IMR-90 (cell line): ENCODE results near the gene CAMKMT. TPM values are rescaled to one million over a fixed set of nuclear protein-coding genes. Genes with fewer than 3 reads are reported as not detected.

ENCODE experiments used
- ATAC-seq: fragments of 200-7000 bp; cut with Tn5 transposase; 2 replicates; pipeline ENCODE4 v1.9.1; 2020; ENCODE audit warnings: low read depth, mild to moderate bottlenecking, moderate library complexity
- BruUV-seq: library from RNA; stranded (reverse); fragments of 400-500 nt; replicated peaks from 2 replicates; lab custom pipeline; 2021; lab: Mats Ljungman, UMichigan
- CTCF ChIA-PET: fragments of 300-600 bp; formaldehyde crosslinking; extraction: SDS; loops from one replicate; lab custom pipeline; 2021; ENCODE audit warnings: antibody characterized with exemption; lab: Yijun Ruan, JAX
- POLR2A ChIA-PET: fragments of 300-600 bp; sonication (Branson Sonifier 250); formaldehyde crosslinking; loops from one replicate; lab custom pipeline; 2022; ENCODE audit warnings: antibody characterized with exemption; ENCODE audit not compliant: unreplicated experiment; lab: Charles Lee
- DNase-seq: peaks from one replicate; pipeline ENCODE4 v3.0.0; 2013
- H2AFZ ChIP-seq: replicated peaks from 2 replicates; pipeline ENCODE3; 2013; ENCODE audit warnings: low read length, mild to moderate bottlenecking; ENCODE audit not compliant: poor library complexity
- H2AK5ac ChIP-seq: 2 replicates; pipeline ENCODE4 v1.6.1; 2013; ENCODE audit warnings: low read depth, low read length, inconsistent platforms
- H2AK9ac ChIP-seq: replicated peaks from 2 replicates; pipeline ENCODE3; 2013; ENCODE audit warnings: mild to moderate bottlenecking, low read depth, low read length, moderate library complexity; ENCODE audit not compliant: poor library complexity
- H2BK120ac ChIP-seq: 2 replicates; pipeline ENCODE4 v1.6.1; 2013; ENCODE audit warnings: low read depth, low read length, inconsistent platforms
- H2BK15ac ChIP-seq: 3 replicates; pipeline ENCODE4 v1.6.1; 2013; ENCODE audit warnings: low read depth, low read length, inconsistent platforms
- H2BK20ac ChIP-seq: 2 replicates; pipeline ENCODE4 v1.6.1; 2013; ENCODE audit warnings: low read depth, mild to moderate bottlenecking, inconsistent platforms, low read length, moderate library complexity
- H2BK5ac ChIP-seq: 2 replicates; pipeline ENCODE4 v1.6.1; 2013; ENCODE audit warnings: mild to moderate bottlenecking, low read depth, low read length, inconsistent platforms; ENCODE audit not compliant: poor library complexity, severe bottlenecking
- H3K14ac ChIP-seq: replicated peaks from 2 replicates; pipeline ENCODE4 v1.6.1; 2013; ENCODE audit warnings: low read depth, low read length, inconsistent platforms
- H3K18ac ChIP-seq: 2 replicates; pipeline ENCODE4 v1.6.1; 2013; ENCODE audit warnings: low read depth, low read length, control low read depth
- H3K23ac ChIP-seq: 2 replicates; pipeline ENCODE4 v1.6.1; 2013; ENCODE audit warnings: low read depth, low read length, inconsistent platforms
- H3K27ac ChIP-seq: 2 replicates; pipeline ENCODE4 v1.5.1; 2013; ENCODE audit warnings: mild to moderate bottlenecking, control low read depth, low read length; ENCODE audit not compliant: insufficient read depth
- H3K27me3 ChIP-seq: 2 replicates; pipeline ENCODE4 v1.6.1; 2013; ENCODE audit warnings: low read length; ENCODE audit not compliant: control insufficient read depth, insufficient read depth
- H3K36me3 ChIP-seq: 2 replicates; pipeline ENCODE4 v1.6.1; 2013; ENCODE audit warnings: low read length, mixed read lengths; ENCODE audit not compliant: control insufficient read depth, insufficient read depth
- H3K4ac ChIP-seq: 2 replicates; pipeline ENCODE4 v1.6.1; 2013; ENCODE audit warnings: low read depth, low read length, inconsistent platforms
- H3K4me1 ChIP-seq: 2 replicates; pipeline ENCODE4 v1.6.1; 2013; ENCODE audit warnings: low read length, mixed read lengths; ENCODE audit not compliant: control insufficient read depth, insufficient read depth
- H3K4me2 ChIP-seq: 2 replicates; pipeline ENCODE4 v1.6.1; 2013; ENCODE audit warnings: low read depth, mild to moderate bottlenecking, control low read depth, low read length, moderate library complexity
- H3K4me3 ChIP-seq: 2 replicates; pipeline ENCODE4 v1.5.1; 2013; ENCODE audit warnings: low read depth, mild to moderate bottlenecking, control low read depth, low read length, moderate library complexity; ENCODE audit not compliant: insufficient read depth
- H3K56ac ChIP-seq: 2 replicates; pipeline ENCODE4 v1.6.1; 2013; ENCODE audit warnings: low read length, inconsistent platforms; ENCODE audit not compliant: insufficient read depth; ENCODE audit errors: extremely low read depth
- H3K79me1 ChIP-seq, 2 experiments: 2 replicates each; pipeline ENCODE4 v1.6.1; 2013; ENCODE audit warnings: low read length in 2 of 2, inconsistent platforms in 1 of 2, low read depth in 1 of 2
- H3K9ac ChIP-seq: 2 replicates; pipeline ENCODE4 v1.6.1; 2013; ENCODE audit warnings: low read depth, low read length, control low read depth
- H3K9me1 ChIP-seq: 2 replicates; pipeline ENCODE4 v1.6.1; 2013; ENCODE audit warnings: low read length, inconsistent platforms; ENCODE audit not compliant: insufficient read depth
- H3K9me3 ChIP-seq: 2 replicates; pipeline ENCODE4 v1.6.1; 2013; ENCODE audit warnings: low read length; ENCODE audit not compliant: control insufficient read depth, insufficient read depth
- H4K20me1 ChIP-seq: 2 replicates; pipeline ENCODE4 v1.6.1; 2013; ENCODE audit warnings: low read length, inconsistent platforms; ENCODE audit not compliant: insufficient read depth
- H4K5ac ChIP-seq: 2 replicates; pipeline ENCODE4 v1.6.1; 2013; ENCODE audit warnings: mild to moderate bottlenecking, low read depth, low read length, control low read depth
- H4K8ac ChIP-seq, 2 experiments: 2 replicates each; pipeline ENCODE4 v1.6.1; 2013; ENCODE audit warnings: low read depth in 2 of 2, low read length in 2 of 2, control low read depth in 1 of 2, inconsistent platforms in 1 of 2
- H4K91ac ChIP-seq: 2 replicates; pipeline ENCODE4 v1.6.1; 2013; ENCODE audit warnings: low read depth, low read length, inconsistent platforms; ENCODE audit not compliant: insufficient read depth
- CEBPB ChIP-seq: IDR thresholded peaks from 2 replicates; pipeline ENCODE4 v1.6.1; 2012; ENCODE audit warnings: low read depth, low read length, improper control_type of control experiment
- CHD1 ChIP-seq: IDR thresholded peaks from 2 replicates; pipeline ENCODE4 v1.6.1; 2012; ENCODE audit warnings: low read depth, low read length, improper control_type of control experiment
- CTCF ChIP-seq: conservative IDR thresholded peaks from 2 replicates; pipeline ENCODE4 v1.5.1; 2012; ENCODE audit warnings: mild to moderate bottlenecking, low read depth, low read length, improper control_type of control experiment
- MXI1 ChIP-seq: IDR thresholded peaks from 2 replicates; pipeline ENCODE4 v1.6.1; 2012; ENCODE audit warnings: low read depth, mild to moderate bottlenecking, low read length, moderate library complexity, borderline replicate concordance
- POLR2A ChIP-seq: IDR thresholded peaks from 2 replicates; pipeline ENCODE4 v1.6.1; 2012; ENCODE audit warnings: mild to moderate bottlenecking, low read depth, low read length
- RAD21 ChIP-seq: IDR thresholded peaks from 2 replicates; pipeline ENCODE4 v1.6.1; 2012; ENCODE audit warnings: low read length, improper control_type of control experiment
- RCOR1 ChIP-seq: IDR thresholded peaks from 2 replicates; pipeline ENCODE4 v1.6.1; 2012; ENCODE audit warnings: mild to moderate bottlenecking, low read length, improper control_type of control experiment; ENCODE audit not compliant: insufficient replicate concordance
- RFX5 ChIP-seq: IDR thresholded peaks from 2 replicates; pipeline ENCODE4 v1.8.0; 2012; ENCODE audit warnings: low read depth, mild to moderate bottlenecking, low read length, moderate library complexity
- SMC3 ChIP-seq: fragments of 150-350 bp; IDR thresholded peaks from 2 replicates; pipeline ENCODE4 v1.6.1; 2016; ENCODE audit warnings: low read depth, mild to moderate bottlenecking, antibody characterized with exemption, low read length, moderate library complexity
- USF2 ChIP-seq: fragments of 150-350 bp; IDR thresholded peaks from 2 replicates; pipeline ENCODE4 v1.6.1; 2017; ENCODE audit warnings: mild to moderate bottlenecking, antibody characterized with exemption, low read length, low read depth
- WGBS, 2 experiments: methylation state at CpG; one replicate each; pipeline versions ENCODE4 v1.1.5 to v1.1.7; 2013; ENCODE audit warnings: missing lambda C conversion rate in 2 of 2; ENCODE audit not compliant: insufficient read length in 1 of 2; ENCODE audit errors: extremely low coverage in 2 of 2; 5-methylcytosine and 5-hydroxymethylcytosine counted together
- dilution Hi-C: fragments of 300-500 bp; cut with HindIII; formaldehyde crosslinking; loops from one replicate; pipeline ENCODE4 v1.14.3; 2018; ENCODE audit warnings: low sequenced_read_pairs; ENCODE audit not compliant: unreplicated experiment
- in situ Hi-C: fragments of 300-500 bp; cut with MboI; formaldehyde crosslinking; loops from 3 replicates; pipeline ENCODE4 v1.14.3; 2019; ENCODE audit warnings: low sequenced_read_pairs, inconsistent platforms, mixed read lengths
- intact Hi-C: fragments of 100-400 bp; cut with micrococcal nuclease; formaldehyde crosslinking; loops from 2 replicates; pipeline ENCODE4 v1.10.0; 2022
- polyA plus RNA-seq, 3 experiments: library from polyadenylated mRNA; depleted of rRNA; stranded (reverse); fragments of >200 nt; gene quantifications; 2 replicates each; pipeline ENCODE4 v1.2.3, GENCODE V29; 2012; ENCODE audit warnings: low replicate concordance in 1 of 3
- total RNA-seq: library from RNA; depleted of rRNA; stranded (reverse); fragments of >200 nt; gene quantifications from 2 replicates; pipeline ENCODE4 v1.2.3, GENCODE V29; 2012

Gene CAMKMT
- total and polyA plus RNA-seq, 2 of the 4 experiments (the other 2 are of a cell fraction), result 4.4 to 6.8 TPM

- dilution Hi-C loops (no loop called here), intact Hi-C loops (no loop called here), in situ Hi-C loops (no loop called here)
- Histone ChIP-seq H3K27me3 (peaks cover 2% of the 10 kb centered on the region; the same call in 1 of the 2 replicates), H2AFZ (no peak overlapping the region), H2AK9ac (no peak overlapping the region), H3K79me1 (no peaks in the 10 kb centered on the region), H4K20me1 (no peaks in the 10 kb centered on the region), H3K4me3 (no peak overlapping the region), H2AK5ac (no peak overlapping the region), H3K36me3 (no peaks in the 10 kb centered on the region), H2BK15ac (no peak overlapping the region), H3K56ac (no peak overlapping the region), H3K9me3 (no peaks in the 10 kb centered on the region), H4K8ac (no peak overlapping the region), H3K4me1 (no peaks in the 10 kb centered on the region), H3K18ac (no peak overlapping the region), H4K5ac (no peak overlapping the region), H3K27ac (no peak overlapping the region), H3K4me2 (no peak overlapping the region), H3K9me1 (no peaks in the 10 kb centered on the region), H3K9ac (no peak overlapping the region), H2BK5ac (no peak overlapping the region), H3K23ac (no peak overlapping the region), H2BK20ac (no peak overlapping the region), H3K14ac (no peak overlapping the region), H2BK120ac (no peak overlapping the region), H3K4ac (no peak overlapping the region), H4K91ac (no peak overlapping the region)
- no peak for TF ChIP-seq MXI1
- no peak for TF ChIP-seq RCOR1
- no peak for TF ChIP-seq CEBPB
- no peak for TF ChIP-seq POLR2A
- TF ChIP-seq RAD21, result no peak
- TF ChIP-seq CTCF, result no peak
- TF ChIP-seq SMC3, result no peak
- TF ChIP-seq RFX5, result no peak
- TF ChIP-seq CHD1, result no peak
- no peak for TF ChIP-seq USF2
- POLR2A ChIA-PET, result no interaction called here
- CTCF ChIA-PET, result no interaction called here
- ATAC-seq, result no peak
- no CpG with 5 or more reads among the region's 2 CpGs for WGBS, 2 experiments
- no TSS peak for BruUV-seq
- DNase-seq, result no peak
Observed at GRCh38 chr2:44620189-44620990, 258.6 kb downstream of the CAMKMT start.
